Esophagus muscularis mucosa (tissue), 4 donors: ENCODE data around the gene RAI1. TPM values are rescaled to one million over a fixed set of nuclear protein-coding genes. Genes with fewer than 3 reads are reported as not detected.

Experiments
- DNase-seq: peaks from one replicate; pipeline ENCODE4 v3.0.0-alpha.2; 2017; ENCODE audit errors: extremely low spot score
- H3K27ac ChIP-seq, 4 donors: fragments of 200-600 bp; sonication (generic); replicated peaks in 1 of 4; 1 replicate in 3 of 4; 2 replicates in 1 of 4; pipeline ENCODE4 v1.5.1; 2016 to 2019; ENCODE audit warnings: mild to moderate bottlenecking in 1 of 4
- H3K27me3 ChIP-seq, 4 donors: fragments of 200-600 bp; sonication (generic); one replicate each; pipeline versions ENCODE4 v1.5.1 to v1.6.0; 2016 to 2019
- H3K36me3 ChIP-seq, 4 donors: fragments of 200-600 bp; sonication (generic); one replicate each; pipeline ENCODE4 v1.5.1; 2016 to 2019
- H3K4me1 ChIP-seq, 4 donors: fragments of 200-600 bp; sonication (generic); one replicate each; pipeline ENCODE4 v1.5.1; 2016 to 2019
- H3K4me3 ChIP-seq, 4 donors: fragments of 200-600 bp; sonication (generic); 1 replicate in 2 of 4; 2 replicates in 2 of 4; pipeline ENCODE4 v1.5.1; 2016 to 2019; ENCODE audit warnings: mild to moderate bottlenecking in 4 of 4, moderate library complexity in 1 of 4
- H3K9me3 ChIP-seq, 4 donors: fragments of 200-600 bp; sonication (generic); 1 replicate in 3 of 4; 2 replicates in 1 of 4; pipeline ENCODE4 v1.5.1; 2016 to 2019
- EP300 ChIP-seq: sonication (generic); formaldehyde crosslinking; IDR thresholded peaks from one replicate; pipeline ENCODE4 v1.6.1; 2017; ENCODE audit warnings: antibody characterized with exemption
- POLR2A ChIP-seq: fragments of 450-650 bp; IDR thresholded peaks from one replicate; pipeline ENCODE4 v1.6.1; 2017; ENCODE audit warnings: antibody characterized with exemption, moderate library complexity, mild to moderate bottlenecking, low read depth
- POLR2AphosphoS5 ChIP-seq, 2 donors: sonication (generic); formaldehyde crosslinking; IDR thresholded peaks; one replicate each; pipeline ENCODE4 v1.6.1; 2017; ENCODE audit warnings: antibody characterized with exemption in 2 of 2
- WGBS: methylation state at CpG from one replicate; pipeline ENCODE4 v1.1.5; 2018; 5-methylcytosine and 5-hydroxymethylcytosine counted together
- intact Hi-C: fragments of 100-400 bp; cut with DNase I; formaldehyde crosslinking; loops from one replicate; pipeline ENCODE4 v1.15.1; 2023
- total RNA-seq, 4 donors: library from RNA; depleted of rRNA; stranded (reverse); fragments of >200 nt; gene quantifications; one replicate each; pipeline versions ENCODE4 v1.1.0 to v1.2.1, GENCODE V29; 2016
- TF ChIP-seq, protein P1 (sequence below), 3 experiments: fragments of 200-600 bp in 2 of 3; fragments of 450-650 bp in 1 of 3; sonication (generic) in 2 of 3; IDR thresholded peaks; one replicate each; pipeline ENCODE4 v1.5.1; 2017 to 2019; ENCODE audit warnings: antibody characterized with exemption in 3 of 3, mild to moderate bottlenecking in 2 of 3, moderate library complexity in 1 of 3

The RAI1 gene
- total RNA-seq, 4 donors from 2014 or later: 18.7 to 41.3 (median 28.3) TPM

DNA sequence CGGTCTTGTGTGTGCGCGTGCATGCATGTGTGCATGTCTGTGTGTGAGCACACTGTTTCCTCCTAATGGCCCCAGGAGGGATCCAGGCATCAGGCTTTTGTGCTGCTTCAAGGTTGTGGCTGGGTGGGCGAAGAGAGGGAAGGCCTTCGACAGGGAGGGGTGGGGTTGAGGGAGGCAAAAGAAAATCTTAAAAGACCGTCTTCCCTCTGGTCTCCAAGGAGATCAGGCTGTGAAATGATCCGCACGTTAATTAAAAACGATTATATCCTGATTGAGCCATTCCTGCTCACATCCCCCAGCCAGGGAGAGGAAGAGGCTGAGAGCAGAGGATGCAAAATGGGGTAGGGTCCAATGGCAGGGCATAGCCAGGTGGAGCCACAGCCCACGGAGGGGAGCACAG lies 46.9 kb downstream of the RAI1 start:
- H3K4me1 ChIP-seq: peaks cover 35 to 94% (median 82%) of the 10 kb centered on the region in 4 donors
- peak overlapping the region in 3 of 4 donors; percentile 10 to 84 (median 43) for H3K27ac ChIP-seq
- H3K36me3 ChIP-seq: peaks cover 0 to 14% (median 0%) of the 10 kb centered on the region in 4 donors
- H3K4me3 ChIP-seq: no peak overlapping the region
- 74% methylated on average over 8 of the region's 10 CpGs for WGBS
- no peak for DNase-seq
- no peaks in the 10 kb centered on the region for H3K9me3 ChIP-seq
- H3K27me3 ChIP-seq: no peaks in the 10 kb centered on the region
- intact Hi-C loops: no loop called here
- no peak for TF ChIP-seq POLR2A
- TF ChIP-seq, protein P1, sequence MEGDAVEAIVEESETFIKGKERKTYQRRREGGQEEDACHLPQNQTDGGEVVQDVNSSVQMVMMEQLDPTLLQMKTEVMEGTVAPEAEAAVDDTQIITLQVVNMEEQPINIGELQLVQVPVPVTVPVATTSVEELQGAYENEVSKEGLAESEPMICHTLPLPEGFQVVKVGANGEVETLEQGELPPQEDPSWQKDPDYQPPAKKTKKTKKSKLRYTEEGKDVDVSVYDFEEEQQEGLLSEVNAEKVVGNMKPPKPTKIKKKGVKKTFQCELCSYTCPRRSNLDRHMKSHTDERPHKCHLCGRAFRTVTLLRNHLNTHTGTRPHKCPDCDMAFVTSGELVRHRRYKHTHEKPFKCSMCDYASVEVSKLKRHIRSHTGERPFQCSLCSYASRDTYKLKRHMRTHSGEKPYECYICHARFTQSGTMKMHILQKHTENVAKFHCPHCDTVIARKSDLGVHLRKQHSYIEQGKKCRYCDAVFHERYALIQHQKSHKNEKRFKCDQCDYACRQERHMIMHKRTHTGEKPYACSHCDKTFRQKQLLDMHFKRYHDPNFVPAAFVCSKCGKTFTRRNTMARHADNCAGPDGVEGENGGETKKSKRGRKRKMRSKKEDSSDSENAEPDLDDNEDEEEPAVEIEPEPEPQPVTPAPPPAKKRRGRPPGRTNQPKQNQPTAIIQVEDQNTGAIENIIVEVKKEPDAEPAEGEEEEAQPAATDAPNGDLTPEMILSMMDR (IDR thresholded peaks at IDR 0.05): no peak
- no peak for TF ChIP-seq POLR2AphosphoS5 (IDR thresholded peaks at IDR 0.05)
- no peak for TF ChIP-seq EP300

DNA sequence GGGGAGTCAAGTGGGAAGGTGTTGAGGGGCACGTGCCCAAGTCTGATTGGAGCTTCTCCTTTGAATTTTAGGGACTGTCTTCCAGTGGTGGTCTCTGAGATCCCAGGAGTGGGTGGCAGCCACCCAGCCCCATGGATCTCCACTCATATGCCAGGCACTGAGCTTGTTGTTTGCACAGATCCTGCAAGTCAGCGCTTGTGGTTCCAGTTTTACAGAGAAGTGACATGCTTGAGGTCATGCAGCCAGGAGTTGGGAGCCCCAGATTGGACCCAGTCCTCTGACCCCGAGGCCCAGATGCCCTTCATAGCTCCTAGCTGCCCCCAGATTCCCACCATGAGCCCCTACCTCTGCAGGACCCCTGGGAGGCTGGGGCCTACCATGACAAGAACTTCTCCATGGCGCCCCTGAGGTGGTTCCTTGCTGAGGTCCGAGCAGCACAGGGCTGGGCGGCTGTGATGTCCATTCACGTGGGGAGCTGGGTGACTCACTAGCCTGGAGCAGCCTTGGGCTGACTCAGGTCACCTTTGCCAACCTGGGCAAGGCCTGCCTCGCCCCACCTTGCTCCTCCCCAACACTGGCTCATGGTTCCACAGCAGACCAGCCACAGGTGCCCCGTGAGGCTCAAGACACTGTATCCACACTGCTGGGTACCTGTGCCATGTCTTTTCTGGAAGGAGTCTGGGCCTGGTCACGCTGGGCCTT lies 47.4 kb downstream of the RAI1 start:
- peaks cover 34 to 94% (median 81%) of the 10 kb centered on the region in 4 donors for H3K4me1 ChIP-seq
- peaks cover 0 to 14% (median 0%) of the 10 kb centered on the region in 4 donors for H3K36me3 ChIP-seq
- WGBS: 86% methylated on average over 6 of the region's 10 CpGs
- H3K4me3 ChIP-seq: no peak overlapping the region
- TF ChIP-seq POLR2A (no peak), EP300 (no peak), POLR2AphosphoS5 (IDR thresholded peaks at IDR 0.05) (no peak)
- TF ChIP-seq, protein P1 (IDR thresholded peaks at IDR 0.05): no peak
- H3K27ac ChIP-seq: peak overlapping the region; percentile 34 to 84 (median 48)
- intact Hi-C loops: no loop called here
- no peak for DNase-seq
- H3K9me3 ChIP-seq: no peaks in the 10 kb centered on the region
- H3K27me3 ChIP-seq: no peaks in the 10 kb centered on the region

DNA sequence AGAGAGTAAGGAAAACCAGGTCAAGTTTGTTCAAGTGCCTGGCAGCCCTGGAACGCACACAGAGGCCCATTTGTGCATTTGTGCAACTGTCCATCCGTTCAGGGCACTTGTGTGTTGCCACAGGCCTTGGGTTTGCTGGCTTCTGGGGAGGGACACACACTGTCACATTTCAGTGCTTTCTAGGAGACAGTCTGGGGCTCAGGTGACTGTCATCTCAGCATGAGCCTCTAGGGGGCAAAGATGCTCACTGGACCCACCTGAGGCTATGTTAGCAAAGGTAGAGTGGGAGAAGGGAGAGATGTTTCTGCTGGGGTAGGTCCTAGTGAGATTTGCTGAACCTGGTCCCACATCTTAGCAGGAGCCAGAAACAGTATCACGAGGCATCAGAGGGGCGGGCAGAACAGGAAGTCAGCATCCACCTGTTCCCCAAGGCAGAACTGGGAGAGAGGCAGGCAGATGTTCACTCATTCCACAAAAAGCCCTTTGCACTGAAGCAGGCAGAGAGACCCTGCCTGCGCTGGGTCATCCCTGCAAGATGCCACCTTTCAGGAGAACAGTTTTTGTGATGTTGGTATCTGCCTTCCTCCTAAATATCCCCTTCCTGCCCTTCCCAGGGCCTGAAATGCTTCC lies 48.5 kb downstream of the RAI1 start:
- H3K9me3 ChIP-seq: no peaks in the 10 kb centered on the region
- H3K27me3 ChIP-seq: no peaks in the 10 kb centered on the region
- intact Hi-C loops: no loop called here
- peaks cover 0 to 14% (median 0%) of the 10 kb centered on the region in 4 donors for H3K36me3 ChIP-seq
- TF ChIP-seq POLR2A (no peak), EP300 (no peak), POLR2AphosphoS5 (IDR thresholded peaks at IDR 0.05) (no peak)
- TF ChIP-seq, protein P1 (IDR thresholded peaks at IDR 0.05): peak; percentile 39 to 62 (median 62)
- no peak for DNase-seq
- H3K4me1 ChIP-seq: peaks cover 26 to 92% (median 71%) of the 10 kb centered on the region in 4 donors
- WGBS: 59% methylated on average over 5 of the region's 5 CpGs
- peak overlapping the region; percentile 34 to 84 (median 48) for H3K27ac ChIP-seq
- no peak overlapping the region for H3K4me3 ChIP-seq

DNA sequence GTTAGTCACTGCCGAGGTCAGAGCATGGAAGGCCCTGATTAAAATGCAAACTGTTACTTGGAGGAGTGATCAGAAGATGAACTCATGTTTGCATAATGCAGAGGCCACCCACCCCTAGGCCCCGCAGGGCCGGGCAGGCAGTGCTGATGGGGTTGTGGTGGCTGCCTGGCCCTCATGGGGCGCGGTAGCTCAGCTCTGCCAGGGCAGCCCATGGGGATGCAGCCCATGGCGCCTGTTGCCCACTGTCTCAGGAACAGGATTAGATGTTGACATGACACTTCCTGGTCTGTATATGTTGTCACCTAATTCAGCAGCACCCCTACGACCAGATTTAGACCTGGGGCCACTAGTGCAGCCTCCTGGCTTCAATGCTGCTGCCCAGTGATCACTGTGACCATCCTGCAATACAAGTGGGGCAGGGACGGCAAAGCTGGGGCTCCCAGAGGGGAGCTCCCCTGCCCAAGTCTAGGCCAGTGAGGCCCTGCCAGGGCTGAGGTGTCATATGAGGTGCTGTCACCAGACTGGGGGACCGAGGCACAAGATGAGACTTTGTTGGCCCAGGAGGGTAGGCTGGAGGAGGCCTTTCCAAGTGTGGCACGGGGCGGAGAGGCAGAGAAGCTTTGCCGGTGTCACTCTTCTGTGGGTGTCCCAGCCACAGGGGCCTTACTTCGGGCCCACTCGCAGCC lies 49.1 kb downstream of the RAI1 start:
- intact Hi-C loops: no loop called here
- no peak overlapping the region for H3K4me3 ChIP-seq
- peak overlapping the region; percentile 40 to 84 (median 48) for H3K27ac ChIP-seq
- TF ChIP-seq POLR2A (no peak), EP300 (no peak), POLR2AphosphoS5 (IDR thresholded peaks at IDR 0.05) (no peak)
- TF ChIP-seq, protein P1 (IDR thresholded peaks at IDR 0.05): no peak
- DNase-seq: no peak
- WGBS: 83% methylated on average over 3 of the region's 14 CpGs
- H3K27me3 ChIP-seq: no peaks in the 10 kb centered on the region
- peaks cover 0 to 14% (median 0%) of the 10 kb centered on the region in 4 donors for H3K36me3 ChIP-seq
- peaks cover 20 to 88% (median 65%) of the 10 kb centered on the region in 4 donors for H3K4me1 ChIP-seq
- no peaks in the 10 kb centered on the region for H3K9me3 ChIP-seq
